GM12878 (cell line): ENCODE results near the gene JTB. TPM values are rescaled to one million over a fixed set of nuclear protein-coding genes. Genes with fewer than 3 reads are reported as not detected.

Source experiments
- ATAC-seq: fragments of 200-7000 bp; cut with Tn5 transposase; 3 replicates; pipeline ENCODE4 v1.9.1; 2020; ENCODE audit warnings: mild to moderate bottlenecking, moderate library complexity
- BruUV-seq: library from RNA; stranded (reverse); fragments of 400-500 nt; replicated peaks from 2 replicates; lab custom pipeline; 2021; lab: Mats Ljungman, UMichigan
- CTCF ChIA-PET: fragments of 300-600 bp; sonication (Branson Sonifier 250); formaldehyde crosslinking; extraction: SDS; loops from one replicate; lab custom pipeline; 2021; ENCODE audit warnings: inconsistent platforms; lab: Yijun Ruan, JAX
- POLR2A ChIA-PET: fragments of 350-600 bp; formaldehyde crosslinking; extraction: SDS; loops from one replicate; lab custom pipeline; 2021; ENCODE audit warnings: inconsistent platforms; lab: Charles Lee
- RAD21 ChIA-PET: fragments of 300-600 bp; sonication (Branson Sonifier 250); formaldehyde crosslinking; loops from one replicate; lab custom pipeline; 2023; ENCODE audit warnings: antibody characterized with exemption; ENCODE audit not compliant: unreplicated experiment; lab: Charles Lee
- SMC1A ChIA-PET: fragments of 300-600 bp; sonication (Branson Sonifier 250); formaldehyde crosslinking; loops from one replicate; lab custom pipeline; 2023; ENCODE audit not compliant: unreplicated experiment, uncharacterized antibody; lab: Charles Lee
- DNase-seq: peaks from one replicate; pipeline ENCODE4 v3.0.0-alpha.2; 2011; ENCODE audit warnings: low read depth, low spot score
- FAIRE-seq: peaks from 3 replicates; lab custom pipeline; 2011; peaks lifted over from hg19 to GRCh38; lab: Jason Lieb, UNC
- H2AFZ ChIP-seq: 2 replicates; pipeline ENCODE4 v1.6.0; 2011; ENCODE audit warnings: low read depth, low read length, control low read depth; ENCODE audit not compliant: control insufficient read depth
- H3K27ac ChIP-seq: 2 replicates; pipeline ENCODE4 v1.5.1; 2011; ENCODE audit warnings: control low read depth; ENCODE audit not compliant: control insufficient read depth, insufficient read depth
- H3K27me3 ChIP-seq, 2 experiments: replicated peaks in 1 of 2; 2 replicates each; pipeline versions ENCODE4 v1.6.0 to v1.6.1; 2011; ENCODE audit warnings: low read length in 1 of 2; ENCODE audit not compliant: control insufficient read depth in 2 of 2, insufficient read depth in 2 of 2
- H3K36me3 ChIP-seq, 2 experiments: 2 replicates each; pipeline ENCODE4 v1.5.1; 2011; ENCODE audit warnings: low read length in 1 of 2; ENCODE audit not compliant: control insufficient read depth in 2 of 2, insufficient read depth in 2 of 2
- H3K4me1 ChIP-seq: 2 replicates; pipeline ENCODE4 v1.6.1; 2011; ENCODE audit warnings: mild to moderate bottlenecking, low read length, moderate library complexity, mixed read lengths; ENCODE audit not compliant: control insufficient read depth, insufficient read depth
- H3K4me2 ChIP-seq: 2 replicates; pipeline ENCODE4 v1.6.0; 2011; ENCODE audit warnings: control low read depth; ENCODE audit not compliant: control insufficient read depth, insufficient read depth
- H3K4me3 ChIP-seq: fragments of 200-600 bp; sonication (generic); 2 replicates; pipeline ENCODE4 v1.5.1; 2016
- H3K79me2 ChIP-seq: 2 replicates; pipeline ENCODE4 v1.6.0; 2011; ENCODE audit warnings: low read length; ENCODE audit not compliant: control insufficient read depth, insufficient read depth
- H3K9ac ChIP-seq: 2 replicates; pipeline ENCODE4 v1.8.0; 2011; ENCODE audit warnings: low read length, control low read depth, mixed read lengths; ENCODE audit not compliant: control insufficient read depth, insufficient read depth
- H3K9me3 ChIP-seq: replicated peaks from 3 replicates; pipeline ENCODE4 v1.5.1; 2011; ENCODE audit warnings: mild to moderate bottlenecking, low read length; ENCODE audit not compliant: control insufficient read depth, insufficient read depth
- H4K20me1 ChIP-seq: 2 replicates; pipeline ENCODE4 v1.6.0; 2011; ENCODE audit not compliant: control insufficient read depth, insufficient read depth
- E2F8 ChIP-seq: fragments of 450-650 bp; IDR thresholded peaks from 2 replicates; pipeline ENCODE4 v1.6.1; 2018; ENCODE audit warnings: mild to moderate bottlenecking, low read depth, moderate library complexity; ENCODE audit not compliant: partially characterized antibody
- IRF4 ChIP-seq: IDR thresholded peaks from 2 replicates; pipeline ENCODE4 v1.6.1; 2011; ENCODE audit warnings: low read depth, low read length
- MTA3 ChIP-seq: IDR thresholded peaks from 2 replicates; pipeline ENCODE4 v1.6.1; 2012; ENCODE audit warnings: low read length, inconsistent platforms, borderline replicate concordance
- NFIC ChIP-seq: IDR thresholded peaks from 2 replicates; pipeline ENCODE4 v1.6.1; 2012; ENCODE audit warnings: low read depth, mild to moderate bottlenecking, inconsistent platforms, low read length, moderate library complexity
- NFXL1 ChIP-seq: fragments of 450-650 bp; IDR thresholded peaks from 2 replicates; pipeline ENCODE4 v1.6.1; 2017; ENCODE audit warnings: antibody characterized with exemption, mild to moderate bottlenecking, borderline replicate concordance
- PML ChIP-seq: IDR thresholded peaks from 2 replicates; pipeline ENCODE4 v1.6.1; 2012; ENCODE audit warnings: low read length, inconsistent platforms
- POLR2AphosphoS2 ChIP-seq: IDR thresholded peaks from 2 replicates; pipeline ENCODE4 v1.6.1; 2011; ENCODE audit warnings: low read depth, mild to moderate bottlenecking, low read length, improper control_type of control experiment, moderate library complexity
- REST ChIP-seq: IDR thresholded peaks from 2 replicates; pipeline ENCODE4 v1.6.1; 2012; ENCODE audit warnings: mild to moderate bottlenecking, low read depth, low read length
- SP1 ChIP-seq: IDR thresholded peaks from one replicate; pipeline ENCODE4 v1.6.1; 2011; ENCODE audit warnings: low read depth, low read length
- STAT3 ChIP-seq: IDR thresholded peaks from 2 replicates; pipeline ENCODE4 v1.6.1; 2011; ENCODE audit warnings: low read depth, low read length, improper control_type of control experiment
- ZBED1 ChIP-seq: IDR thresholded peaks from 2 replicates; pipeline ENCODE4 v1.6.1; 2016; ENCODE audit warnings: borderline replicate concordance
- WGBS: methylation state at CpG from one replicate; pipeline ENCODE4 v1.1.6; 2016; ENCODE audit warnings: low lambda C conversion rate; ENCODE audit not compliant: insufficient replicate concordance, insufficient coverage; ENCODE audit errors: missing lambda C conversion rate; 5-methylcytosine and 5-hydroxymethylcytosine counted together
- in situ Hi-C: fragments of 300-500 bp; cut with MboI; formaldehyde crosslinking; loops from 9 replicates; pipeline ENCODE4 v1.14.3; 2018; ENCODE audit warnings: mixed read lengths
- intact Hi-C: fragments of 100-400 bp; cut with micrococcal nuclease; formaldehyde crosslinking; loops from one replicate; pipeline ENCODE4 v1.14.2; 2022; ENCODE audit not compliant: unreplicated experiment
- polyA plus RNA-seq, 11 experiments: library from polyadenylated mRNA; depleted of rRNA in 4 of 11; unstranded in 6 of 11; stranded (reverse) in 5 of 11; fragments of >200 nt; fragmentation: Nextera tagmentation in 4 of 11; fragmentation: Illumina TruSeq in 1 of 11; extraction: Ambion mirVana in 4 of 11; extraction: Trizol in 1 of 11; gene quantifications; 1 replicate in 1 of 11; 2 replicates in 10 of 11; pipeline versions ENCODE4 v1.2.1 to v1.2.3, GENCODE V29; 2011 to 2016; ENCODE audit warnings: inconsistent platforms in 2 of 11, missing spikeins in 2 of 11, low read depth in 1 of 11
- total RNA-seq, 4 experiments: library from RNA; depleted of rRNA in 3 of 4; stranded (reverse); fragments of >200 nt in 3 of 4; fragmentation: Illumina TruSeq in 1 of 4; extraction: Trizol in 1 of 4; gene quantifications; 2 replicates each; pipeline versions ENCODE4 v1.2.1 to v1.2.3, GENCODE V29; 2013 to 2021
- TF ChIP-seq, protein P1 (sequence below): fragments of 450-650 bp; IDR thresholded peaks from 2 replicates; pipeline ENCODE4 v1.6.1; 2017; ENCODE audit warnings: antibody characterized with exemption, mild to moderate bottlenecking, moderate library complexity
- TF ChIP-seq, protein P2 (sequence below): fragments of 450-650 bp; IDR thresholded peaks from 2 replicates; pipeline ENCODE4 v1.6.1; 2017; ENCODE audit warnings: borderline replicate concordance

JTB gene
- total and polyA plus RNA-seq, 10 of the 15 experiments (the other 5 are each of a cell fraction or from before 2014, with no cell fraction given), result 25.0 to 298 (median 155) TPM

DNA sequence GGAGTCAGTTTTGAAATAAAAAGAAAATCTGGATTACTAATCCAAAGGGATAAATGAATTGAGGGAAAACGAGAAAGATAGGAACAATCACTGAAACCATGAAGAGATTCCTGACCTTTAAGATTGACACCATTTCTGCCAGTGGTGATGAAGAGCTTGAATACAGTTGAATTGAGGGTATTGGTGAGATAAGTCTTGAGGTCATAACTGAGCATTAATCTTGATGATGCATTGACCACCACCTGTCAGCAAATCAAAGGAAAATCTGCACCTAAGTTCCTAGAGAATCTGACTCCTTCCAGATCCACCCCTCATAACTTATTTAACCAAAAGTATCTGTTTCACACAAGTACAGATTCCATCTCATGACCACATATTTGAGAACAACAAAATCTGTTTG, 34.7 kb upstream of the JTB start:
- Histone ChIP-seq H3K27ac (no peak overlapping the region), H4K20me1 (no peaks in the 10 kb centered on the region), H3K9me3 (no peaks in the 10 kb centered on the region), H3K4me3 (no peak overlapping the region), H3K79me2 (no peaks in the 10 kb centered on the region), H2AFZ (no peak overlapping the region), H3K4me1 (no peaks in the 10 kb centered on the region), H3K4me2 (no peak overlapping the region), H3K9ac (no peak overlapping the region), H3K27me3 (no peaks in the 10 kb centered on the region), H3K36me3 (no peaks in the 10 kb centered on the region)
- SMC1A ChIA-PET, result interaction anchor here (0.9 kb wide), 1 partner anchor 10 kb away, joined by 3 read pairs; no protein-coding TSS in a partner anchor
- in situ Hi-C loops (no loop called here), intact Hi-C loops (no loop called here)
- CTCF ChIA-PET, result interaction anchor here (1.3 kb wide), 1 partner anchor 12 kb away, joined by 4 read pairs; no protein-coding TSS in a partner anchor
- POLR2A ChIA-PET, result interaction anchor here (0.7 to 1.1 kb wide), 2 partner anchors 11 to 12 kb away, joined by 3 to 9 read pairs; no protein-coding TSS in a partner anchor
- BruUV-seq, result no TSS peak
- 7% methylated on average over 1 of the region's 1 CpG for WGBS
- TF ChIP-seq NFIC (no peak), POLR2AphosphoS2 (no peak), ZBED1 (no peak), REST (no peak), NFXL1 (no peak), E2F8 (no peak), PML (no peak), IRF4 (no peak), STAT3 (no peak), MTA3 (no peak), SP1 (no peak)
- TF ChIP-seq, protein P1, sequence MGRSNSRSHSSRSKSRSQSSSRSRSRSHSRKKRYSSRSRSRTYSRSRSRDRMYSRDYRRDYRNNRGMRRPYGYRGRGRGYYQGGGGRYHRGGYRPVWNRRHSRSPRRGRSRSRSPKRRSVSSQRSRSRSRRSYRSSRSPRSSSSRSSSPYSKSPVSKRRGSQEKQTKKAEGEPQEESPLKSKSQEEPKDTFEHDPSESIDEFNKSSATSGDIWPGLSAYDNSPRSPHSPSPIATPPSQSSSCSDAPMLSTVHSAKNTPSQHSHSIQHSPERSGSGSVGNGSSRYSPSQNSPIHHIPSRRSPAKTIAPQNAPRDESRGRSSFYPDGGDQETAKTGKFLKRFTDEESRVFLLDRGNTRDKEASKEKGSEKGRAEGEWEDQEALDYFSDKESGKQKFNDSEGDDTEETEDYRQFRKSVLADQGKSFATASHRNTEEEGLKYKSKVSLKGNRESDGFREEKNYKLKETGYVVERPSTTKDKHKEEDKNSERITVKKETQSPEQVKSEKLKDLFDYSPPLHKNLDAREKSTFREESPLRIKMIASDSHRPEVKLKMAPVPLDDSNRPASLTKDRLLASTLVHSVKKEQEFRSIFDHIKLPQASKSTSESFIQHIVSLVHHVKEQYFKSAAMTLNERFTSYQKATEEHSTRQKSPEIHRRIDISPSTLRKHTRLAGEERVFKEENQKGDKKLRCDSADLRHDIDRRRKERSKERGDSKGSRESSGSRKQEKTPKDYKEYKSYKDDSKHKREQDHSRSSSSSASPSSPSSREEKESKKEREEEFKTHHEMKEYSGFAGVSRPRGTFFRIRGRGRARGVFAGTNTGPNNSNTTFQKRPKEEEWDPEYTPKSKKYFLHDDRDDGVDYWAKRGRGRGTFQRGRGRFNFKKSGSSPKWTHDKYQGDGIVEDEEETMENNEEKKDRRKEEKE, result no peak
- TF ChIP-seq, protein P2, sequence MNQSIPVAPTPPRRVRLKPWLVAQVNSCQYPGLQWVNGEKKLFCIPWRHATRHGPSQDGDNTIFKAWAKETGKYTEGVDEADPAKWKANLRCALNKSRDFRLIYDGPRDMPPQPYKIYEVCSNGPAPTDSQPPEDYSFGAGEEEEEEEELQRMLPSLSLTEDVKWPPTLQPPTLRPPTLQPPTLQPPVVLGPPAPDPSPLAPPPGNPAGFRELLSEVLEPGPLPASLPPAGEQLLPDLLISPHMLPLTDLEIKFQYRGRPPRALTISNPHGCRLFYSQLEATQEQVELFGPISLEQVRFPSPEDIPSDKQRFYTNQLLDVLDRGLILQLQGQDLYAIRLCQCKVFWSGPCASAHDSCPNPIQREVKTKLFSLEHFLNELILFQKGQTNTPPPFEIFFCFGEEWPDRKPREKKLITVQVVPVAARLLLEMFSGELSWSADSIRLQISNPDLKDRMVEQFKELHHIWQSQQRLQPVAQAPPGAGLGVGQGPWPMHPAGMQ, result no peak
- RAD21 ChIA-PET, result interaction anchor here (1.5 kb wide), 1 partner anchor 146 kb away, joined by 4 read pairs; no protein-coding TSS in a partner anchor
- DNase-seq (no peak), FAIRE-seq (no peak), ATAC-seq (no peak)
